D721Med (cell line): ENCODE results near the gene SLC5A9.

Experiments
- DNase-seq: peaks from one replicate; pipeline ENCODE4 v3.0.0; 2011; ENCODE audit warnings: low spot score; ENCODE audit not compliant: insufficient read length
- FAIRE-seq: peaks from 2 replicates; lab custom pipeline; 2011; peaks lifted over from hg19 to GRCh38; lab: Jason Lieb, UNC
- TF ChIP-seq, protein P1 (sequence below): IDR thresholded peaks from 2 replicates; pipeline ENCODE4 v1.5.1; 2012; ENCODE audit warnings: mild to moderate bottlenecking, control low read depth; ENCODE audit not compliant: insufficient read depth; ENCODE audit errors: missing control alignments

Gene SLC5A9

DNA sequence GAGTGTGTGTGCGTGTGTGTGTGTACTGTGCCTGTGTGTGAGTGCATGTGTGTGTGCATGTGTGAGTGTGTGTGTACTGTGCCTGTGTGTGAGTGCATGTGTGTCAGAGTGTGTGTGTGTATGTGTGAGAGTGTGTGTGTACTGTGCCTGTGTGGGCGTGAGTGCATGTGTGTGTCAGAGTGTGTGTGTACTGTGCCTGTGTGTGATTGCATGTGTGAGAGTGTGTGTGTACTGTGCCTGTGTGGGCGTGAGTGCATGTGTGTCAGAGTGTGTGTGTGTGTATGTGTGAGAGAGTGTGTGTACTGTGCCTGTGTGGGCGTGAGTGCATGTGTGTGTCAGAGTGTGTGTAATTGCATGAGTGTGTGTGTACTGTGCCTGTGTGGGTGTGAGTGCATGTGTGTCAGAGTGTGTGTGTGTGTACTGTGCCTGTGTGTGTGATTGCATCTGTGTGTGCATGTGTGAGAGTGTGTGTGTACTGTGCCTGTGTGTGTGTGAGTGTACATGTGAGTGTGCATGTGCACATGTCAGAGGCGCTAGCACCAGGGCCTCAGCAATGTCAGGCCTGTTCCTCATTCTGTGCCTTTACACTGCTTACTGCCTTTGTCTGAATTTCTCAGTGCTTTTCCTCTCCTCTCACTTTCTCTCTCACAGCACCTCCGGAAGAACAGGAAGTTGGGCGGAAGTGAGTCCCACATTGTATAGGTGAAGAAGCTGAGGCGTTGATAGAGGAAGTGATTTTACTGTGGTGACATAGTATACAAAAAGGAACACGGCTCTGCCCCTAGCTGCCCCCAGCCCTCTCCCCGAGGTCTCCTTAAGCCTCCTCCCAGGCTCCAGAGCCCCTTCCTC, 4.9 kb downstream of the SLC5A9 start:
- TF ChIP-seq, protein P1, sequence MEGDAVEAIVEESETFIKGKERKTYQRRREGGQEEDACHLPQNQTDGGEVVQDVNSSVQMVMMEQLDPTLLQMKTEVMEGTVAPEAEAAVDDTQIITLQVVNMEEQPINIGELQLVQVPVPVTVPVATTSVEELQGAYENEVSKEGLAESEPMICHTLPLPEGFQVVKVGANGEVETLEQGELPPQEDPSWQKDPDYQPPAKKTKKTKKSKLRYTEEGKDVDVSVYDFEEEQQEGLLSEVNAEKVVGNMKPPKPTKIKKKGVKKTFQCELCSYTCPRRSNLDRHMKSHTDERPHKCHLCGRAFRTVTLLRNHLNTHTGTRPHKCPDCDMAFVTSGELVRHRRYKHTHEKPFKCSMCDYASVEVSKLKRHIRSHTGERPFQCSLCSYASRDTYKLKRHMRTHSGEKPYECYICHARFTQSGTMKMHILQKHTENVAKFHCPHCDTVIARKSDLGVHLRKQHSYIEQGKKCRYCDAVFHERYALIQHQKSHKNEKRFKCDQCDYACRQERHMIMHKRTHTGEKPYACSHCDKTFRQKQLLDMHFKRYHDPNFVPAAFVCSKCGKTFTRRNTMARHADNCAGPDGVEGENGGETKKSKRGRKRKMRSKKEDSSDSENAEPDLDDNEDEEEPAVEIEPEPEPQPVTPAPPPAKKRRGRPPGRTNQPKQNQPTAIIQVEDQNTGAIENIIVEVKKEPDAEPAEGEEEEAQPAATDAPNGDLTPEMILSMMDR: no peak
- DNase-seq (no peak), FAIRE-seq (no peak)

DNA sequence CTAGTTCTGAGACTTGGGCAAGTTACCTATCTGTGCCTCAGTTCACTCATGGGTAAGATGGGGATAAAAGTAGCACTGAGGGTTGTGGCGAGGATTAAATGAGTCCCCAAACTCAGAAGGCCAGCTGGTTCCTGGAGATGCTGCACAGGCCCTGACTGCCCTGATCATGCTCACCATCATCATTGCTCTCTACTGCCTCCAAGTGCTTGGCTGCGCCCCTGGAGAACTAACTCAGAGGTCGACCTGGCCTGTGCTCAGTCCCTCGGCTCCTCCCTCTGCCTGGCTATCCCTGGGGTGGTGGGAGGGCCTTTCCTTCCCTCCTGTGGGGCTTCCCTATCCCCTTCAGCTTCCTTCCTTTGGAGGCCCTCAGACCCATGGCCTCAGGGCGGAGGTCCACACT, 5.6 kb downstream of the SLC5A9 start:
- DNase-seq (no peak), FAIRE-seq (no peak)
- TF ChIP-seq, protein P1: no peak

DNA sequence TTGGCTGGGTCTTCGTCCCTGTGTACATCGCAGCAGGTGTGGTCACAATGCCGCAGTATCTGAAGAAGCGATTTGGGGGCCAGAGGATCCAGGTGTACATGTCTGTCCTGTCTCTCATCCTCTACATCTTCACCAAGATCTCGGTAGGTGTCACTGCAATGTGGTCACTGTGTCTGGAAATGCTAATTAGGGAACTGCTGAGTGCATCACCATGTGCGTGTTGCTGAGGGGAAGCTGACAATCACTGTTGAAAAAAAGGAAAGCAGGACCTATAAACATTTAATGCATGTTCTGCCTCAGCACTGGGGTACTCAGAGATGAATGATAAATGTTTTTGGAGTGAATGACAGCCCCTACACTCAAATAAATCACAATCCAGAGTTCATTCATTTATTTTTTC, 6.8 kb downstream of the SLC5A9 start:
- DNase-seq (no peak), FAIRE-seq (no peak)
- TF ChIP-seq, protein P1: no peak

DNA sequence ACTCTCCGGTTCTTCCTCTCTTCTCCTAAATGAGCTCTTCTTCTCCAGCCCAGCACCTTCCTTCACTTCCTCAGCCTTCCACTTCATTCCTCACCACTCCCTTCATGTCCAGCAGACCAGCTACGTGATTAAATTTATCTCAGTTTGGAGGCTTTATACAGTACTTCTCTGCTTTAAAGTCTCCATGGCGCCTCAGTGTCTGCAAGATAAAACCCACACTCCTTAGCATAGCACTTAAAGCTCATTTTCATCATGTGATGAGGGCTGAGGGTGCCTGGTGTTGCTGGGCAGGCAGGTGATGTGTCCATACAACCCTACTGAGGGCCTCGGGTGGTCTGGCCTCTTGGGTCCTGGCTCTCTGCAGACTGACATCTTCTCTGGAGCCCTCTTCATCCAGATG, 7.7 kb downstream of the SLC5A9 start:
- FAIRE-seq: no peak
- no peak for DNase-seq
- TF ChIP-seq, protein P1: no peak

DNA sequence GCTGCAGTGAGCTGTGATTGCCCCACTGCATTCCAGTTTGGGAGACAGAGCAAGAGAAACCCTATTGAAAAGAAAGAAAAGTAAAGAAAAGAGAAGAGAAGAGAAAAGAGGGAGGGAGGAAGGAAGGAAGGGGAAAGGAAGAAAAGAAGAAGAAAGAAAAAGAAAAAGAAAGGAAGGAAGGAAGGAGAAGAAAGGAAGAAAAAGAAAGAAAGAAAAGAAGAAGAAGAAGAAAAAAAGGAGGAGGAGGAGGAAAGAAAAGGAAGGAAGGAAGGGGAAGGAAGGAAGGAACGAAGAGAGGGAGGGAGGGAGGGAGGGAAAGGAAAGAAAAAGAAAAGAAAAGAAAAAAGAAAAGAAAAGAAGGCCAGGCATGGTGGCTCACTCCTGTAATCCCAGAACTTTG, 10.2 kb downstream of the SLC5A9 start:
- TF ChIP-seq, protein P1: no peak
- FAIRE-seq: no peak
- no peak for DNase-seq

DNA sequence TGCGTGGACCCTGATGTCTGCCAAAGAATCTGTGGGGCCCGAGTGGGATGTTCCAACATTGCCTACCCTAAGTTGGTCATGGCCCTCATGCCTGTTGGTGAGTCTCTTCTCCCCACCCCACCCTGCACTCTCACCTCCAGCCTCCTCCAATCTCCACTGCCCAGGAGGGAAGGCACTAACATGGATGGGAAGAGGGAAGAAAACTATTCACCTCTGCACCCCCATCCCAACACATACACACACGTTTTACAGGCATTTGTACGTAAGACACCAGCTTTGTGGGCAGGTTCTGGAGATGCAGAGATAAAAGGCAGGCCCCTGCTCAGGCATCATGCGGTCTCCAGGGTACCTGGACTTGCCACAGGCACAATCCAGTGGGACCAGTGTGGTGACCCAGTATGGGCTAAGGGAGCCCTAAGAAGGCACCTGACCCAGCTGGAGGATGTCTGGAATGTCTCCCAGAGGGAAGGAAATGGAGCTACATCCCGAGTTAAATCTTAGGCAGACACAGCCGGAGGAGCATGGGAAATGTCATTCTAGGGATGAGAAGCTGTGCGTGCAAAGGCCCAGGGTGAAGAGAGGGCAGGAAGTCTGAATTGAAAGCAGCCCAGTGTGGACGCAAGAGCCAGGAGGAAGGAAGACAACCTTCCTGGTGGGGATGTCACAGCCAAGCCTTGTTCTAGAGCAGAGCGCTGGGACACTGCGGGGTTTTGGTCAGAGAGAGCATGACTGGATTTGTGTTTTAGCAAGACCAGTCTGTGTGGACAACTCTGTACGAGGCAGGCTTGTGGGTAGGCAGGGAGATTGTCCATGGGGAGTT, 11.4 kb downstream of the SLC5A9 start:
- FAIRE-seq: no peak
- DNase-seq: no peak
- TF ChIP-seq, protein P1: no peak
